ENCODE measurements around the gene TJP2.

- TF ChIP-seq POLR2AphosphoS5 (IDR thresholded peaks at IDR 0.05) = no peak
- no peak for TF ChIP-seq CTCF (IDR thresholded peaks at IDR 0.05)
- no peak for TF ChIP-seq POLR2A (IDR thresholded peaks at IDR 0.05)
Measured at GRCh38 chr9:69276775-69277174, 102.7 kb downstream of the TJP2 start.
